Measurements from ENCODE around the gene RPGRIP1L.

- no peak for TF ChIP-seq CTCF (IDR thresholded peaks at IDR 0.05)
- no peak for TF ChIP-seq EP300 (IDR thresholded peaks at IDR 0.05)
- no peak for TF ChIP-seq POLR2A (IDR thresholded peaks at IDR 0.05)
Observed at GRCh38 chr16:53732296-53732929, 28.8 kb upstream of the RPGRIP1L start.

All from tibial nerve (tissue), 4 donors.